BJ (cell line): ENCODE data around the gene CHMP6. TPM values are rescaled to one million over a fixed set of nuclear protein-coding genes. Genes with fewer than 3 reads are reported as not detected.

Experiments used
- CTCF ChIA-PET: fragments of 350-600 bp; formaldehyde crosslinking; extraction: SDS; loops from one replicate; lab custom pipeline; 2021; ENCODE audit warnings: antibody characterized with exemption, inconsistent platforms; lab: Yijun Ruan, JAX
- POLR2A ChIA-PET: fragments of 300-600 bp; sonication (Branson Sonifier 250); formaldehyde crosslinking; extraction: SDS; loops from one replicate; lab custom pipeline; 2021; ENCODE audit warnings: antibody characterized with exemption; lab: Charles Lee
- DNase-seq: peaks from one replicate; pipeline ENCODE4 v3.0.0-alpha.2; 2011; ENCODE audit warnings: low read depth
- H3K27me3 ChIP-seq: 2 replicates; pipeline ENCODE4 v1.6.0; 2011; ENCODE audit warnings: low read length; ENCODE audit not compliant: control insufficient read depth, insufficient read depth
- H3K36me3 ChIP-seq: 2 replicates; pipeline ENCODE4 v1.5.1; 2011; ENCODE audit warnings: low read length; ENCODE audit not compliant: control insufficient read depth, insufficient read depth
- H3K4me3 ChIP-seq: 2 replicates; pipeline ENCODE4 v1.5.1; 2011; ENCODE audit warnings: low read depth, mild to moderate bottlenecking, control low read depth, low read length
- CTCF ChIP-seq: IDR thresholded peaks from 2 replicates; pipeline ENCODE4 v1.5.1; 2011; ENCODE audit warnings: low read depth, mild to moderate bottlenecking, control low read depth, inconsistent platforms, low read length, moderate library complexity; ENCODE audit not compliant: insufficient read depth
- polyA plus RNA-seq: library from polyadenylated mRNA; depleted of rRNA; stranded (reverse); fragments of >200 nt; gene quantifications from 2 replicates; pipeline ENCODE4 v1.2.3, GENCODE V29; 2011

CHMP6 gene
- polyA plus RNA-seq, 1 experiment: 30.7 TPM

DNA sequence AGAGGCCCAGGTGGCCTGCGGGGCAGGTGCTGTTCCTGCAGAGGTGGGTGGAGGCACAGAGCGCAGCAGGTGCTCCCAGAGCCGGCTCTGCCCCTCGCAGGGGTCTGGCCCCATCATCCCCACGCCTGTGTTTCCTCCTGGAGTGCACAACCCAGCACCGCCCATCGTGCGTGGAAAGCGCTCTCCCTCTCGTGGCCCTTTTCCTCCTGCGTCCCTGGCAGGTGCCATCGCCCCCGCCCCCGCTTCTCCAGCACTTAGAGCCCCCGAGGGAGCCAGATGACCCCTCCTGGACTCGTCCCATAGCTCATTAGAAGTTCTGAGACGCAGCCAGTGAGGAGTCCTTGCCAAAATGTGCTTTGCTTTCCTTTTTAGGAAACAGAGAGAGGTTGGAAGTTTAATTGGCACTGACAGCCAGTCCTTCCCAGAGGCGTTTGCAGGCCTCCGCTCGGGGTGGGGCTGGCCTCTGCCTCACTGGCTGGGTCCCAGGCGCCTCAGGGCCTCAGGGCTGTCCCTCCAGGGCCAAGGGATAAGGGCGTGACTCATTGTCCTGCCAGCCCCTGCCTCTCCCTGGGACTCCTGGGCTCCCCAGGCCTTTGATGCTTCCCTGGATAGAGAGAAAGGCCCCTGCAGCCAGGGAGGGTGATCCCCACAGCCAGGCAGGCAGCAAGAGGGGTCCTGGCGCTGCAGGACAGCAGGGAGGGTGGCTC is 32.2 kb upstream of the CHMP6 start:
- CTCF ChIA-PET: interaction anchor here (0.6 to 2.1 kb wide), 3 partner anchors 68 to 532 kb away, joined by 3 to 5 read pairs (median 3); no protein-coding TSS in a partner anchor
- POLR2A ChIA-PET: no interaction called here
- Histone ChIP-seq H3K27me3 (no peaks in the 10 kb centered on the region), H3K4me3 (no peak overlapping the region), H3K36me3 (peaks cover 2% of the 10 kb centered on the region)
- DNase-seq: peak; percentile 41
- no peak for TF ChIP-seq CTCF

- H3K27me3 ChIP-seq: no peaks in the 10 kb centered on the region
- CTCF ChIA-PET: interaction anchor here (0.6 to 2.1 kb wide), 2 partner anchors 69 to 533 kb away, joined by 3 to 5 read pairs; no protein-coding TSS in a partner anchor
- POLR2A ChIA-PET: no interaction called here
- no peak for DNase-seq
- TF ChIP-seq CTCF: no peak
- peaks cover 4% of the 10 kb centered on the region for H3K36me3 ChIP-seq
- no peak overlapping the region for H3K4me3 ChIP-seq
Observed at GRCh38 chr17:80960037-80960796, 31.4 kb upstream of the CHMP6 start.

DNA sequence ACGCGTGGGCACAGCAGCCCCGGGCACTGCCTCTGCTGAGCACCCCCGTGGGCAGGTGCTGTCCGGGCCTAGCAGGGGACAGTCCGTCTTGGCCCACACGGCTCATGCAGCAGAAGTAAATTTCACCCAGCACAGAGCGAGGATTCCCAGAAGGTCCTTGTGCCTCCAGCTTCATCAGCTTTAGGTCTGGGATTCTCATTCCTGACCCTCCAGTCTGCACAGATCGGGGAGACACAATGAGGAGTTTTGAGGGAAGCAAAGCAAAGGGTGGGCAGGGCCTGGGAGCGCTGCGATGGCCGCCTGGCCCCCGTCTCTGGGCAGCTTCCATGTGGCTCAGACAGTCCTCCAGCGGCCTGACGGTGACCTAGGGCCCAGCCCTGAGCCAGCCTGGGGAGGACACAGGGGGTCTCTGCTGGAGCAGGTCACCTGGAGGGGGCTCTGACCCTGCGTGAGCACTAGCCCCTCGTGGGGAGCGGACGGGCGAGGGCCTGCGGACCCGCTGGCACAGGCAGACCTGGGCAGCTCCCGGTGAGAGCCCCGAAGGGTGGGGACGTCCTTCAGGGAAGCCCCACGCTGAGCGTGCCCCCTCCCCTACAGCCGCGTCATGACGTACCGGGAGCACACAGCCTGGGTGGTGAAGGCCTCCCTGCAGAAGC is 30.7 kb upstream of the CHMP6 start:
- TF ChIP-seq CTCF: no peak
- CTCF ChIA-PET: interaction anchor here (0.6 to 1.0 kb wide), 2 partner anchors 111 to 534 kb away, joined by 3 read pairs; no protein-coding TSS in a partner anchor
- POLR2A ChIA-PET: no interaction called here

DNA sequence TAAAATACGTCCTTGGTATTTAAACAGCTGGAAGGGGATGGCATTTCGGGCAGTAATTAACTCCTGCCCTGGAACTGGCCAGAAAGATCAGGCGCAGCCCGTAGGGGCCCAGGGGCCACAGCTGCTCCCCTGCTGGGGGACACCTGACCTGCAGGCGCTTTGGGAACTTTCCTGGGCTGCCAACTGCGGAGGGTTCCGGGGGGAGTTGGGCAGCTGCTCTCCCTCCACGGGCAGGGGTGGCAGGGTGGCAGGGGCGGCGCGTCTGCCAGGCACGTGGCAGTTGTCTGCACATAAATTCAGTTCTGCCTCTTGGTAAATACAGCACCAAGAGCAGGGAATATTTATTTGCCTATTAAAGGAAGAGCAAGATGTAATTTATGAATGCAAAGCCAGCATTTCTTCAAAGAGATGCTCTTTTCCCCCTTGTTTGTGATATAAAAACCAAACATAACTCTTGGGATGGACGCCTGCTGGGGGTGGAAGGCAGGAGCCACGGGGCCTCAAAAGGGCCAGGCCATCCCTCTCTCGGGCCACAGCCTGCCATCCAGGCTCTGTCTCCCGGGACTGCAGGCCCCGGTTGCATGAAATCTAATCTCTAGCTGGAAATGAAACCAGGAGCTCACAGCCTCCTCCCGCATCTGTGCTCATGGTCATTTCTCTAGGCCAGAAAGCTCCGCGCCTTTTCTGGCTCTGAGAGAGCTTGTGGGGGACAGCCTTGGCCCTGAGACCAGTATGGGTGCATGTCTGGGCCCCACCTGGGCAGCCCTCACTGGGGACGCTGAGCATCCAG is 29.9 kb upstream of the CHMP6 start:
- no peak for TF ChIP-seq CTCF
- H3K4me3 ChIP-seq: no peak overlapping the region
- no peaks in the 10 kb centered on the region for H3K27me3 ChIP-seq
- POLR2A ChIA-PET: no interaction called here
- DNase-seq: no peak
- H3K36me3 ChIP-seq: peaks cover 4% of the 10 kb centered on the region
- CTCF ChIA-PET: interaction anchor here (1.0 kb wide), 1 partner anchor 535 kb away, joined by 3 read pairs; no protein-coding TSS in a partner anchor

More for the DNA sequence above, 30.7 kb upstream of the CHMP6 start:
- Histone ChIP-seq H3K4me3 (no peak overlapping the region), H3K27me3 (no peaks in the 10 kb centered on the region), H3K36me3 (peaks cover 4% of the 10 kb centered on the region)
- DNase-seq: no peak
